Upper lobe of left lung (tissue), 6 donors: ENCODE measurements around the gene SEPSECS. TPM values are rescaled to one million over a fixed set of nuclear protein-coding genes. Genes with fewer than 3 reads are reported as not detected.

ENCODE experiments used
- ATAC-seq, 2 donors: fragments of 200-7000 bp; cut with Tn5 transposase; one replicate each; pipeline ENCODE4 v1.9.1; 2022; ENCODE audit warnings: mild to moderate bottlenecking in 2 of 2, moderate library complexity in 2 of 2; ENCODE audit not compliant: low FRiP score in 2 of 2
- DNase-seq, 2 donors: peaks; one replicate each; pipeline ENCODE4 v3.0.0-alpha.2; 2019 to 2020
- H3K27ac ChIP-seq, 4 donors: fragments of 200-600 bp; sonication (generic); one replicate each; pipeline ENCODE4 v1.5.1; 2016 to 2019
- H3K27me3 ChIP-seq, 4 donors: fragments of 200-600 bp; sonication (generic); one replicate each; pipeline ENCODE4 v1.5.1; 2017 to 2019
- H3K36me3 ChIP-seq, 4 donors: fragments of 200-600 bp; sonication (generic); one replicate each; pipeline ENCODE4 v1.5.1; 2016 to 2019
- H3K4me1 ChIP-seq, 4 donors: fragments of 200-600 bp; sonication (generic); one replicate each; pipeline ENCODE4 v1.5.1; 2018 to 2019
- H3K4me3 ChIP-seq, 4 donors: fragments of 200-600 bp; sonication (generic); one replicate each; pipeline ENCODE4 v1.5.1; 2017 to 2019; ENCODE audit warnings: mild to moderate bottlenecking in 2 of 4, moderate library complexity in 1 of 4
- H3K9me3 ChIP-seq, 4 donors: fragments of 200-600 bp; sonication (generic); one replicate each; pipeline ENCODE4 v1.5.1; 2018 to 2019
- EP300 ChIP-seq, 4 donors: sonication (generic); formaldehyde crosslinking; IDR thresholded peaks; one replicate each; pipeline ENCODE4 v1.5.1; 2017; ENCODE audit warnings: antibody characterized with exemption in 4 of 4, control low read depth in 2 of 4
- POLR2A ChIP-seq, 4 donors: fragments of 450-650 bp; IDR thresholded peaks; one replicate each; pipeline ENCODE4 v1.5.1; 2016 to 2017; ENCODE audit warnings: antibody characterized with exemption in 4 of 4, mild to moderate bottlenecking in 2 of 4
- POLR2AphosphoS5 ChIP-seq, 2 donors: sonication (generic); formaldehyde crosslinking; IDR thresholded peaks; one replicate each; pipeline ENCODE4 v1.5.1; 2017; ENCODE audit warnings: antibody characterized with exemption in 2 of 2
- WGBS, 2 donors: methylation state at CpG; one replicate each; pipeline ENCODE4 v1.1.5; 2017 to 2018; 5-methylcytosine and 5-hydroxymethylcytosine counted together
- total RNA-seq, 6 donors: library from RNA; depleted of rRNA in 4 of 6; stranded (reverse); fragments of >200 nt in 4 of 6; gene quantifications; one replicate each; pipeline versions ENCODE4 v1.1.0 to v1.2.1, GENCODE V29; 2016 to 2021
- TF ChIP-seq, protein P1 (sequence below), 6 experiments: fragments of 450-650 bp in 4 of 6; fragments of 200-600 bp in 2 of 6; sonication (generic) in 2 of 6; IDR thresholded peaks; one replicate each; pipeline ENCODE4 v1.5.1; 2016 to 2019; ENCODE audit warnings: antibody characterized with exemption in 6 of 6
- donor health status: DM: no; HTN: no; CAD: no; lungs with moderate emphysema.
- donor health status: DM: no; HTN: yes; CAD: no; lungs with severe emphysema.

The SEPSECS gene
- total RNA-seq, 6 donors from 2014 or later: 4.9 to 19.3 (median 8.9) TPM

GRCh38 chr4:25100021-25100555 is 60.2 kb downstream of the SEPSECS start:
- Histone ChIP-seq H3K9me3 (peaks cover 0 to 3% (median 0%) of the 10 kb centered on the region in 4 donors), H3K4me3 (no peak overlapping the region), H3K36me3 (no peaks in the 10 kb centered on the region), H3K27ac (peak overlapping the region in 2 of 4 donors; percentile 17), H3K4me1 (no peaks in the 10 kb centered on the region), H3K27me3 (no peaks in the 10 kb centered on the region)
- no peak for TF ChIP-seq POLR2AphosphoS5 (IDR thresholded peaks at IDR 0.05)
- TF ChIP-seq, protein P1, sequence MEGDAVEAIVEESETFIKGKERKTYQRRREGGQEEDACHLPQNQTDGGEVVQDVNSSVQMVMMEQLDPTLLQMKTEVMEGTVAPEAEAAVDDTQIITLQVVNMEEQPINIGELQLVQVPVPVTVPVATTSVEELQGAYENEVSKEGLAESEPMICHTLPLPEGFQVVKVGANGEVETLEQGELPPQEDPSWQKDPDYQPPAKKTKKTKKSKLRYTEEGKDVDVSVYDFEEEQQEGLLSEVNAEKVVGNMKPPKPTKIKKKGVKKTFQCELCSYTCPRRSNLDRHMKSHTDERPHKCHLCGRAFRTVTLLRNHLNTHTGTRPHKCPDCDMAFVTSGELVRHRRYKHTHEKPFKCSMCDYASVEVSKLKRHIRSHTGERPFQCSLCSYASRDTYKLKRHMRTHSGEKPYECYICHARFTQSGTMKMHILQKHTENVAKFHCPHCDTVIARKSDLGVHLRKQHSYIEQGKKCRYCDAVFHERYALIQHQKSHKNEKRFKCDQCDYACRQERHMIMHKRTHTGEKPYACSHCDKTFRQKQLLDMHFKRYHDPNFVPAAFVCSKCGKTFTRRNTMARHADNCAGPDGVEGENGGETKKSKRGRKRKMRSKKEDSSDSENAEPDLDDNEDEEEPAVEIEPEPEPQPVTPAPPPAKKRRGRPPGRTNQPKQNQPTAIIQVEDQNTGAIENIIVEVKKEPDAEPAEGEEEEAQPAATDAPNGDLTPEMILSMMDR (IDR thresholded peaks at IDR 0.05): no peak
- no peak for TF ChIP-seq EP300 (IDR thresholded peaks at IDR 0.05)
- TF ChIP-seq POLR2A (IDR thresholded peaks at IDR 0.05): no peak
- ATAC-seq (no peak), DNase-seq (no peak)
- WGBS, 2 donors: 40 to 52% methylated on average over 4 of the region's 4 CpGs

GRCh38 chr4:25098964-25099891 is 61.0 kb downstream of the SEPSECS start:
- H3K36me3 ChIP-seq: no peaks in the 10 kb centered on the region
- peak overlapping the region in 1 of 4 donors; percentile 17 for H3K27ac ChIP-seq
- ATAC-seq: peak; percentile 59 to 88
- H3K9me3 ChIP-seq: peaks cover 0 to 3% (median 0%) of the 10 kb centered on the region in 4 donors
- peak; percentile 30 to 93 for DNase-seq
- no peaks in the 10 kb centered on the region for H3K27me3 ChIP-seq
- H3K4me1 ChIP-seq: no peaks in the 10 kb centered on the region
- H3K4me3 ChIP-seq: no peak overlapping the region
- TF ChIP-seq POLR2AphosphoS5 (IDR thresholded peaks at IDR 0.05): peak in 1 of 2 donors; percentile 32
- TF ChIP-seq, protein P1 (IDR thresholded peaks at IDR 0.05): no peak
- WGBS, 2 donors: 39 to 63% methylated on average over 7 to 10 of the region's 10 CpGs

DNA sequence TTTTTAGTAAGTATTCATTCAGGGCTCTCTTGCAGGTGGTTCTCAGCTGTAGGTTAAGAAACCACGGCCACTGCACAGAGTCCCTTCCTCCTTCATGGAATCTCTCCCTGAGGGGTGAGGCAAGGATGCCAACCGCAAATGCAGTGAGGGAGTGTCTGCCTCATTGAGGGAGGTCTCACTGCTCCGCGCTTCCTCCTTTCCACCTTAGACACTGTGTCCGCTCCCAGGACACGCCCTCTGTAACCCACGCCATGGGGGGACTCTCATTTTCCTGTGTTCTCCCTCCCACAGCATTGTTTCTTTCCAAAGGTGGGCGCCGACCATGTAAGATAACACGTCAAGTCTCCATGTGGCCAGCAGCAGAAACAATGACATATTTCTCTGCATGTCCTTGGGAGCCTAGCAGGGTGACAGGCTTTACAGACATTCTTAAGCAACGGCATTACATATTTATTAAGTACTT is 63.2 kb downstream of the SEPSECS start:
- no peak for DNase-seq
- Histone ChIP-seq H3K36me3 (no peaks in the 10 kb centered on the region), H3K4me1 (no peaks in the 10 kb centered on the region), H3K4me3 (no peak overlapping the region), H3K27ac (no peak overlapping the region), H3K9me3 (peaks cover 0 to 3% (median 0%) of the 10 kb centered on the region in 4 donors), H3K27me3 (no peaks in the 10 kb centered on the region)
- TF ChIP-seq POLR2AphosphoS5 (IDR thresholded peaks at IDR 0.05) (no peak), POLR2A (IDR thresholded peaks at IDR 0.05) (no peak), EP300 (IDR thresholded peaks at IDR 0.05) (no peak)
- TF ChIP-seq, protein P1 (IDR thresholded peaks at IDR 0.05): no peak
- 78 to 84% methylated on average over 11 of the region's 11 CpGs for WGBS, 2 donors
- no peak for ATAC-seq

- H3K4me3 ChIP-seq: no peak overlapping the region
- H3K27me3 ChIP-seq: no peaks in the 10 kb centered on the region
- no peaks in the 10 kb centered on the region for H3K36me3 ChIP-seq
- 93 to 96% methylated on average over 22 to 23 of the region's 23 CpGs for WGBS, 2 donors
- TF ChIP-seq EP300 (IDR thresholded peaks at IDR 0.05): no peak
- DNase-seq (peak in 1 of 2 donors; percentile 42), ATAC-seq (no peak)
- H3K9me3 ChIP-seq: no peaks in the 10 kb centered on the region
- no peak overlapping the region for H3K27ac ChIP-seq
- no peaks in the 10 kb centered on the region for H3K4me1 ChIP-seq
Measured at GRCh38 chr4:25096251-25096980, 63.8 kb downstream of the SEPSECS start.

DNA sequence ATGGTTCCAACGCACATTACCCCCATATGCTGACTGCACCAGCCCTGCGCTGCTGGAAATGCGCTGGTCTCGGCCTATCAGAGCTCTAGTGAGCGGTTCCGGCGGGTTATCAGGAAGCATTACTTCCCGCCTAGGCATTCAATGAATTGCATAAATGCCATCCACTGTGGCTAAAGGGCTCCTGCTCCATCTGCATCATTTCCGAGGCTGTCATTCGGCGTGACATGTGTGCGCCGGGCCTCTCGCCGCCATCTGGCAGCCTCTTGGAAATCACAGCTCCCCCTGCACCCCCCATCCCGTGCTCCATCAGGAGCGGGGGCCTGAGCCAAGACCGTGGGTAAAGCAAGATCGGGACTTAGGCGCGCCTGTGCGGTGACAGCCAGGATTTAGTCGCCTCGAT is 64.4 kb downstream of the SEPSECS start:
- TF ChIP-seq POLR2AphosphoS5 (IDR thresholded peaks at IDR 0.05) (no peak), EP300 (IDR thresholded peaks at IDR 0.05) (no peak), POLR2A (IDR thresholded peaks at IDR 0.05) (no peak)
- TF ChIP-seq, protein P1 (IDR thresholded peaks at IDR 0.05): no peak
- Histone ChIP-seq H3K27ac (no peak overlapping the region), H3K9me3 (no peaks in the 10 kb centered on the region), H3K27me3 (no peaks in the 10 kb centered on the region), H3K4me3 (no peak overlapping the region), H3K36me3 (no peaks in the 10 kb centered on the region), H3K4me1 (no peaks in the 10 kb centered on the region)
- DNase-seq (peak in 1 of 2 donors; percentile 49), ATAC-seq (no peak)
- 93 to 95% methylated on average over 13 to 24 of the region's 24 CpGs for WGBS, 2 donors
